GM12878 (cell line): ENCODE measurements around the gene CYB5A. TPM values are rescaled to one million over a fixed set of nuclear protein-coding genes. Genes with fewer than 3 reads are reported as not detected.

ENCODE experiments used
- BRCA1 ChIP-seq: IDR thresholded peaks from 2 replicates; pipeline ENCODE4 v1.6.1; 2011; ENCODE audit warnings: low read depth, low read length, improper control_type of control experiment
- CBFB ChIP-seq: IDR thresholded peaks from 2 replicates; pipeline ENCODE4 v1.6.1; 2016; ENCODE audit warnings: antibody characterized with exemption, low read depth
- HDGF ChIP-seq: fragments of 450-650 bp; IDR thresholded peaks from 2 replicates; pipeline ENCODE4 v1.6.1; 2016; ENCODE audit warnings: antibody characterized with exemption
- IRF4 ChIP-seq: IDR thresholded peaks from 2 replicates; pipeline ENCODE4 v1.6.1; 2011; ENCODE audit warnings: low read depth, low read length
- MYB ChIP-seq: fragments of 150-350 bp; IDR thresholded peaks from 2 replicates; pipeline ENCODE4 v1.6.1; 2014; ENCODE audit warnings: mild to moderate bottlenecking, low read depth, low read length, borderline replicate concordance
- polyA plus RNA-seq, 11 experiments: library from polyadenylated mRNA; depleted of rRNA in 4 of 11; unstranded in 6 of 11; stranded (reverse) in 5 of 11; fragments of >200 nt; fragmentation: Nextera tagmentation in 4 of 11; fragmentation: Illumina TruSeq in 1 of 11; extraction: Ambion mirVana in 4 of 11; extraction: Trizol in 1 of 11; gene quantifications; 1 replicate in 1 of 11; 2 replicates in 10 of 11; pipeline versions ENCODE4 v1.2.1 to v1.2.3, GENCODE V29; 2011 to 2016; ENCODE audit warnings: inconsistent platforms in 2 of 11, missing spikeins in 2 of 11, low read depth in 1 of 11
- total RNA-seq, 4 experiments: library from RNA; depleted of rRNA in 3 of 4; stranded (reverse); fragments of >200 nt in 3 of 4; fragmentation: Illumina TruSeq in 1 of 4; extraction: Trizol in 1 of 4; gene quantifications; 2 replicates each; pipeline versions ENCODE4 v1.2.1 to v1.2.3, GENCODE V29; 2013 to 2021
- TF ChIP-seq, protein P1 (sequence below): fragments of 450-650 bp; IDR thresholded peaks from 2 replicates; pipeline ENCODE4 v1.6.1; 2016; ENCODE audit warnings: mild to moderate bottlenecking, moderate library complexity, borderline replicate concordance
- TF ChIP-seq, protein P2 (sequence below): IDR thresholded peaks from 2 replicates; pipeline ENCODE4 v1.6.1; 2011; ENCODE audit warnings: borderline replicate concordance, low read depth, mild to moderate bottlenecking, moderate library complexity, low read length; ENCODE audit not compliant: insufficient read depth, poor library complexity, severe bottlenecking
- TF ChIP-seq, protein P3 (sequence below): IDR thresholded peaks from 2 replicates; pipeline ENCODE4 v1.6.1; 2011; ENCODE audit warnings: borderline replicate concordance, low read depth, mild to moderate bottlenecking, moderate library complexity, mixed read lengths, low read length; ENCODE audit not compliant: insufficient read depth; ENCODE audit errors: extremely low read length

Gene CYB5A
- total and polyA plus RNA-seq, 10 of the 15 experiments (the other 5 are each of a cell fraction or from before 2014, with no cell fraction given) = 60.2 to 129 (median 103) TPM

DNA sequence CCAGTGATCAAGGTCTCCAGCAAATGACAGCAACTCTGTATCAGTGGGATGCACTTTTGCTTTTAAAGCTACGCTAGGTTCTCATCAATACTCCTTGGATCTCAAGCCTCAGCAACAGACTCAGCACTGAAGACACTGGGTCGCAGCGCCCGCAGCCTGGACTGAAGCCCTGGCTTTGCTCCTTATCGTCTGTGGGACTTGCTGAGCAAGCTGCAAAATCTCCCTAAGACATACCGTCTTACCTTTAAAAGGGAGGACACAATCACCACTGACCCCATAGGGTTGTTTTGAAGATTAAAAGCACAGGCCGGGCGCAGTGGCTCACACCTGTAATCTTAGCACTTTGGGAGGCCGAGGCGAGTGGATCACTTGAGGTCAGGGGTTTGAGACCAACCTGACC is 8.1 kb downstream of the CYB5A start (continued):
- TF ChIP-seq, protein P1, sequence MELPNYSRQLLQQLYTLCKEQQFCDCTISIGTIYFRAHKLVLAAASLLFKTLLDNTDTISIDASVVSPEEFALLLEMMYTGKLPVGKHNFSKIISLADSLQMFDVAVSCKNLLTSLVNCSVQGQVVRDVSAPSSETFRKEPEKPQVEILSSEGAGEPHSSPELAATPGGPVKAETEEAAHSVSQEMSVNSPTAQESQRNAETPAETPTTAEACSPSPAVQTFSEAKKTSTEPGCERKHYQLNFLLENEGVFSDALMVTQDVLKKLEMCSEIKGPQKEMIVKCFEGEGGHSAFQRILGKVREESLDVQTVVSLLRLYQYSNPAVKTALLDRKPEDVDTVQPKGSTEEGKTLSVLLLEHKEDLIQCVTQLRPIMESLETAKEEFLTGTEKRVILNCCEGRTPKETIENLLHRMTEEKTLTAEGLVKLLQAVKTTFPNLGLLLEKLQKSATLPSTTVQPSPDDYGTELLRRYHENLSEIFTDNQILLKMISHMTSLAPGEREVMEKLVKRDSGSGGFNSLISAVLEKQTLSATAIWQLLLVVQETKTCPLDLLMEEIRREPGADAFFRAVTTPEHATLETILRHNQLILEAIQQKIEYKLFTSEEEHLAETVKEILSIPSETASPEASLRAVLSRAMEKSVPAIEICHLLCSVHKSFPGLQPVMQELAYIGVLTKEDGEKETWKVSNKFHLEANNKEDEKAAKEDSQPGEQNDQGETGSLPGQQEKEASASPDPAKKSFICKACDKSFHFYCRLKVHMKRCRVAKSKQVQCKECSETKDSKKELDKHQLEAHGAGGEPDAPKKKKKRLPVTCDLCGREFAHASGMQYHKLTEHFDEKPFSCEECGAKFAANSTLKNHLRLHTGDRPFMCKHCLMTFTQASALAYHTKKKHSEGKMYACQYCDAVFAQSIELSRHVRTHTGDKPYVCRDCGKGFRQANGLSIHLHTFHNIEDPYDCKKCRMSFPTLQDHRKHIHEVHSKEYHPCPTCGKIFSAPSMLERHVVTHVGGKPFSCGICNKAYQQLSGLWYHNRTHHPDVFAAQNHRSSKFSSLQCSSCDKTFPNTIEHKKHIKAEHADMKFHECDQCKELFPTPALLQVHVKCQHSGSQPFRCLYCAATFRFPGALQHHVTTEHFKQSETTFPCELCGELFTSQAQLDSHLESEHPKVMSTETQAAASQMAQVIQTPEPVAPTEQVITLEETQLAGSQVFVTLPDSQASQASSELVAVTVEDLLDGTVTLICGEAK = no peak
- TF ChIP-seq MYB (no peak), HDGF (no peak), IRF4 (no peak), BRCA1 (no peak), CBFB (no peak)
- TF ChIP-seq, protein P2, sequence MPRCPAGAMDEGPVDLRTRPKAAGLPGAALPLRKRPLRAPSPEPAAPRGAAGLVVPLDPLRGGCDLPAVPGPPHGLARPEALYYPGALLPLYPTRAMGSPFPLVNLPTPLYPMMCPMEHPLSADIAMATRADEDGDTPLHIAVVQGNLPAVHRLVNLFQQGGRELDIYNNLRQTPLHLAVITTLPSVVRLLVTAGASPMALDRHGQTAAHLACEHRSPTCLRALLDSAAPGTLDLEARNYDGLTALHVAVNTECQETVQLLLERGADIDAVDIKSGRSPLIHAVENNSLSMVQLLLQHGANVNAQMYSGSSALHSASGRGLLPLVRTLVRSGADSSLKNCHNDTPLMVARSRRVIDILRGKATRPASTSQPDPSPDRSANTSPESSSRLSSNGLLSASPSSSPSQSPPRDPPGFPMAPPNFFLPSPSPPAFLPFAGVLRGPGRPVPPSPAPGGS = no peak
- TF ChIP-seq, protein P3, sequence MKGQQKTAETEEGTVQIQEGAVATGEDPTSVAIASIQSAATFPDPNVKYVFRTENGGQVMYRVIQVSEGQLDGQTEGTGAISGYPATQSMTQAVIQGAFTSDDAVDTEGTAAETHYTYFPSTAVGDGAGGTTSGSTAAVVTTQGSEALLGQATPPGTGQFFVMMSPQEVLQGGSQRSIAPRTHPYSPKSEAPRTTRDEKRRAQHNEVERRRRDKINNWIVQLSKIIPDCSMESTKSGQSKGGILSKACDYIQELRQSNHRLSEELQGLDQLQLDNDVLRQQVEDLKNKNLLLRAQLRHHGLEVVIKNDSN = no peak
